ENCODE measurements around the gene KDM4C.

DNA sequence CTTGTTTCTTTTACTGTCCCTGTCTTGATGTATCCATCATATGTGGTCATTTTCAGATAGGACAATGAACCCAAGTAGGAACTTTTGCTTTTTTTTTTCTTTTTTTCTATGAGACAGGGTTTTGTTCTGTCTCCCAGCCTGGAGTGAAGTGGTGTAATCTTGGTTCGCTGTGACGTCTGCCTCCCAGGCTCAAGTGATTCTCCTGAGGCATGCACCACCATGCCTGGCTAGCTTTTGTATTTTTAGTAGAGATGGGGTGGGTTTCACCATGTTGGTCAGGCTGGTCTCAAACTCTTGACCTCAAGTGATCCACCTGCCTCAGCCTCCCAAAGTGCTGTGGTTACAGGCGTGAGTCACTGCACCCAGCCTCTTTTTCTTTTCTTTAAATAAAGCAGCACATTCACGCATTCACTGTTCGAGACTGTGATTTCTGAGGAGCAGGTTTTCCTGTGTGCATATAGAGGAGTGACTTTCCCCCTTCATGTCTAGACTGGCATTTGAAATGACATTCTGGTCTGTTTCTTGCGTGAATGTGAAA, 448.5 kb downstream of the KDM4C start:
- TF ChIP-seq, protein P1, sequence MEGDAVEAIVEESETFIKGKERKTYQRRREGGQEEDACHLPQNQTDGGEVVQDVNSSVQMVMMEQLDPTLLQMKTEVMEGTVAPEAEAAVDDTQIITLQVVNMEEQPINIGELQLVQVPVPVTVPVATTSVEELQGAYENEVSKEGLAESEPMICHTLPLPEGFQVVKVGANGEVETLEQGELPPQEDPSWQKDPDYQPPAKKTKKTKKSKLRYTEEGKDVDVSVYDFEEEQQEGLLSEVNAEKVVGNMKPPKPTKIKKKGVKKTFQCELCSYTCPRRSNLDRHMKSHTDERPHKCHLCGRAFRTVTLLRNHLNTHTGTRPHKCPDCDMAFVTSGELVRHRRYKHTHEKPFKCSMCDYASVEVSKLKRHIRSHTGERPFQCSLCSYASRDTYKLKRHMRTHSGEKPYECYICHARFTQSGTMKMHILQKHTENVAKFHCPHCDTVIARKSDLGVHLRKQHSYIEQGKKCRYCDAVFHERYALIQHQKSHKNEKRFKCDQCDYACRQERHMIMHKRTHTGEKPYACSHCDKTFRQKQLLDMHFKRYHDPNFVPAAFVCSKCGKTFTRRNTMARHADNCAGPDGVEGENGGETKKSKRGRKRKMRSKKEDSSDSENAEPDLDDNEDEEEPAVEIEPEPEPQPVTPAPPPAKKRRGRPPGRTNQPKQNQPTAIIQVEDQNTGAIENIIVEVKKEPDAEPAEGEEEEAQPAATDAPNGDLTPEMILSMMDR (IDR thresholded peaks at IDR 0.05): no peak
- TF ChIP-seq POLR2A (IDR thresholded peaks at IDR 0.05): no peak
